Left ventricle myocardium inferior (tissue), 1 donor: ENCODE results near the gene NRXN3. TPM values are rescaled to one million over a fixed set of nuclear protein-coding genes. Genes with fewer than 3 reads are reported as not detected.

Experiments
- DNase-seq: peaks from one replicate; pipeline ENCODE4 v3.0.0-alpha.2; 2020
- H3K27ac ChIP-seq: fragments of 200-600 bp; replicated peaks from 2 replicates; pipeline ENCODE4 v1.8.0; 2021
- H3K27me3 ChIP-seq: fragments of 200-600 bp; 2 replicates; pipeline ENCODE4 v1.8.0; 2021; ENCODE audit warnings: low read depth
- H3K36me3 ChIP-seq: fragments of 200-600 bp; 2 replicates; pipeline ENCODE4 v1.8.0; 2021
- H3K4me1 ChIP-seq: fragments of 200-600 bp; 2 replicates; pipeline ENCODE4 v1.8.0; 2021
- H3K4me3 ChIP-seq: fragments of 200-600 bp; 2 replicates; pipeline ENCODE4 v1.8.0; 2021; ENCODE audit warnings: mild to moderate bottlenecking, moderate library complexity
- H3K9me3 ChIP-seq: fragments of 200-600 bp; replicated peaks from 2 replicates; pipeline ENCODE4 v1.8.0; 2021
- CTCF ChIP-seq: fragments of 200-600 bp; IDR thresholded peaks from 2 replicates; pipeline ENCODE4 v1.8.0; 2021; ENCODE audit warnings: antibody characterized with exemption, mild to moderate bottlenecking, borderline replicate concordance
- intact Hi-C: fragments of 100-400 bp; cut with micrococcal nuclease; formaldehyde crosslinking; loops from one replicate; pipeline ENCODE4 v1.11.0; 2022
- total RNA-seq: library from RNA; stranded (reverse); fragmentation: NEBNext Ultra II Directional; extraction: Animal tissue kit (Norgen Biotek cat#: 25700); gene quantifications from one replicate; pipeline ENCODE4 v1.2.1, GENCODE V29; 2021
- donor health status: DM: no; HTN: yes; CAD: no; lungs with severe emphysema.

The NRXN3 gene
- total RNA-seq, 1 donor from 2014 or later = 1.2 TPM

- TF ChIP-seq CTCF = no peak
- intact Hi-C loops = no loop called here
These were observed 189.4 kb downstream of the NRXN3 start for GRCh38 chr14:78359581-78359980.

GRCh38 chr14:78363008-78363407 is 192.8 kb downstream of the NRXN3 start:
- Histone ChIP-seq H3K9me3 (no peaks in the 10 kb centered on the region), H3K27ac (no peak overlapping the region), H3K4me1 (no peaks in the 10 kb centered on the region), H3K36me3 (no peaks in the 10 kb centered on the region), H3K4me3 (no peak overlapping the region), H3K27me3 (peaks cover 46% of the 10 kb centered on the region)
- intact Hi-C loops = no loop called here
- TF ChIP-seq CTCF = no peak
- no peak for DNase-seq

More at GRCh38 chr14:78359581-78359980, 189.4 kb downstream of the NRXN3 start:
- peaks cover 42% of the 10 kb centered on the region for H3K27me3 ChIP-seq
- no peak for DNase-seq
- no peaks in the 10 kb centered on the region for H3K4me1 ChIP-seq
- no peaks in the 10 kb centered on the region for H3K9me3 ChIP-seq
- H3K4me3 ChIP-seq = no peak overlapping the region
- H3K36me3 ChIP-seq = no peaks in the 10 kb centered on the region
- no peak overlapping the region for H3K27ac ChIP-seq

GRCh38 chr14:78367355-78367754 is 197.2 kb downstream of the NRXN3 start:
- intact Hi-C loops = no loop called here

GRCh38 chr14:78383060-78383459 is 212.9 kb downstream of the NRXN3 start:
- intact Hi-C loops = no loop called here
- DNase-seq = no peak
- Histone ChIP-seq H3K4me3 (no peak overlapping the region), H3K9me3 (peaks cover 4% of the 10 kb centered on the region), H3K4me1 (no peaks in the 10 kb centered on the region), H3K27ac (no peak overlapping the region), H3K27me3 (no peaks in the 10 kb centered on the region), H3K36me3 (no peaks in the 10 kb centered on the region)
- no peak for TF ChIP-seq CTCF

More at GRCh38 chr14:78367355-78367754, 197.2 kb downstream of the NRXN3 start:
- peaks cover 31% of the 10 kb centered on the region for H3K27me3 ChIP-seq
- H3K27ac ChIP-seq = no peak overlapping the region
- no peaks in the 10 kb centered on the region for H3K4me1 ChIP-seq
- no peak overlapping the region for H3K4me3 ChIP-seq
- no peak for DNase-seq
- H3K36me3 ChIP-seq = no peaks in the 10 kb centered on the region
- no peak for TF ChIP-seq CTCF
- H3K9me3 ChIP-seq = no peaks in the 10 kb centered on the region

DNA sequence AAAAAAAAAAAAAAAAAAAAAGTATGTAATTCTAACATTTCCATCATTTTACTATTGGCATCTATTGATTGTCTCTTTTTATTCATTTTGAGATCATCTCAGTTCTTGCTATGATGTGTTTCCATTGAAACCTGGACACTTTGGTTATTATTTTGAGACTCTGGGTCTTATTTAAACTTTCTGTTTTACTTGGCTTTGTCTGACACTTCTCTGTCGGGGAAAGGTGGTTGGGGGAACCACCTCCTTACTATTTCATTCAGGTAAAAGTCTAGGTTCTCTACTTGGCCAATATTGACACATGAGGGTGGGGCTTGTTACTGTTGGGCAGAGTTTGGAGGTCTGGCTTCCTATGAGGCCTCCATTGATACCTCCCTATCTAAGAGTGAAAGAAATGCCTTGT is 228.0 kb downstream of the NRXN3 start:
- Histone ChIP-seq H3K4me3 (no peak overlapping the region), H3K27ac (no peak overlapping the region), H3K4me1 (no peaks in the 10 kb centered on the region), H3K27me3 (peaks cover 41% of the 10 kb centered on the region), H3K36me3 (no peaks in the 10 kb centered on the region), H3K9me3 (peaks cover 6% of the 10 kb centered on the region)
- TF ChIP-seq CTCF = no peak
- intact Hi-C loops = no loop called here
- no peak for DNase-seq

GRCh38 chr14:78399316-78399889 is 229.2 kb downstream of the NRXN3 start:
- intact Hi-C loops = no loop called here
- peaks cover 53% of the 10 kb centered on the region for H3K27me3 ChIP-seq
- no peak overlapping the region for H3K27ac ChIP-seq
- H3K36me3 ChIP-seq = no peaks in the 10 kb centered on the region
- H3K4me1 ChIP-seq = no peaks in the 10 kb centered on the region
- H3K4me3 ChIP-seq = no peak overlapping the region
- no peak for TF ChIP-seq CTCF
- H3K9me3 ChIP-seq = no peaks in the 10 kb centered on the region
- DNase-seq = no peak
